IMR-90 (cell line): ENCODE results near the gene TMPRSS6. TPM values are rescaled to one million over a fixed set of nuclear protein-coding genes. Genes with fewer than 3 reads are reported as not detected.

ENCODE experiments used
- ATAC-seq: fragments of 200-7000 bp; cut with Tn5 transposase; 2 replicates; pipeline ENCODE4 v1.9.1; 2020; ENCODE audit warnings: low read depth, mild to moderate bottlenecking, moderate library complexity
- BruUV-seq: library from RNA; stranded (reverse); fragments of 400-500 nt; replicated peaks from 2 replicates; lab custom pipeline; 2021; lab: Mats Ljungman, UMichigan
- CTCF ChIA-PET: fragments of 300-600 bp; formaldehyde crosslinking; extraction: SDS; loops from one replicate; lab custom pipeline; 2021; ENCODE audit warnings: antibody characterized with exemption; lab: Yijun Ruan, JAX
- POLR2A ChIA-PET: fragments of 300-600 bp; sonication (Branson Sonifier 250); formaldehyde crosslinking; loops from one replicate; lab custom pipeline; 2022; ENCODE audit warnings: antibody characterized with exemption; ENCODE audit not compliant: unreplicated experiment; lab: Charles Lee
- DNase-seq: peaks from one replicate; pipeline ENCODE4 v3.0.0; 2013
- H2AFZ ChIP-seq: replicated peaks from 2 replicates; pipeline ENCODE3; 2013; ENCODE audit warnings: low read length, mild to moderate bottlenecking; ENCODE audit not compliant: poor library complexity
- H2AK5ac ChIP-seq: 2 replicates; pipeline ENCODE4 v1.6.1; 2013; ENCODE audit warnings: low read depth, low read length, inconsistent platforms
- H2AK9ac ChIP-seq: replicated peaks from 2 replicates; pipeline ENCODE3; 2013; ENCODE audit warnings: mild to moderate bottlenecking, low read depth, low read length, moderate library complexity; ENCODE audit not compliant: poor library complexity
- H2BK120ac ChIP-seq: 2 replicates; pipeline ENCODE4 v1.6.1; 2013; ENCODE audit warnings: low read depth, low read length, inconsistent platforms
- H2BK15ac ChIP-seq: 3 replicates; pipeline ENCODE4 v1.6.1; 2013; ENCODE audit warnings: low read depth, low read length, inconsistent platforms
- H2BK20ac ChIP-seq: 2 replicates; pipeline ENCODE4 v1.6.1; 2013; ENCODE audit warnings: low read depth, mild to moderate bottlenecking, inconsistent platforms, low read length, moderate library complexity
- H2BK5ac ChIP-seq: 2 replicates; pipeline ENCODE4 v1.6.1; 2013; ENCODE audit warnings: mild to moderate bottlenecking, low read depth, low read length, inconsistent platforms; ENCODE audit not compliant: poor library complexity, severe bottlenecking
- H3K14ac ChIP-seq: replicated peaks from 2 replicates; pipeline ENCODE4 v1.6.1; 2013; ENCODE audit warnings: low read depth, low read length, inconsistent platforms
- H3K18ac ChIP-seq: 2 replicates; pipeline ENCODE4 v1.6.1; 2013; ENCODE audit warnings: low read depth, low read length, control low read depth
- H3K23ac ChIP-seq: 2 replicates; pipeline ENCODE4 v1.6.1; 2013; ENCODE audit warnings: low read depth, low read length, inconsistent platforms
- H3K27ac ChIP-seq: 2 replicates; pipeline ENCODE4 v1.5.1; 2013; ENCODE audit warnings: mild to moderate bottlenecking, control low read depth, low read length; ENCODE audit not compliant: insufficient read depth
- H3K27me3 ChIP-seq: 2 replicates; pipeline ENCODE4 v1.6.1; 2013; ENCODE audit warnings: low read length; ENCODE audit not compliant: control insufficient read depth, insufficient read depth
- H3K36me3 ChIP-seq: 2 replicates; pipeline ENCODE4 v1.6.1; 2013; ENCODE audit warnings: low read length, mixed read lengths; ENCODE audit not compliant: control insufficient read depth, insufficient read depth
- H3K4ac ChIP-seq: 2 replicates; pipeline ENCODE4 v1.6.1; 2013; ENCODE audit warnings: low read depth, low read length, inconsistent platforms
- H3K4me1 ChIP-seq: 2 replicates; pipeline ENCODE4 v1.6.1; 2013; ENCODE audit warnings: low read length, mixed read lengths; ENCODE audit not compliant: control insufficient read depth, insufficient read depth
- H3K4me2 ChIP-seq: 2 replicates; pipeline ENCODE4 v1.6.1; 2013; ENCODE audit warnings: low read depth, mild to moderate bottlenecking, control low read depth, low read length, moderate library complexity
- H3K4me3 ChIP-seq: 2 replicates; pipeline ENCODE4 v1.5.1; 2013; ENCODE audit warnings: low read depth, mild to moderate bottlenecking, control low read depth, low read length, moderate library complexity; ENCODE audit not compliant: insufficient read depth
- H3K56ac ChIP-seq: 2 replicates; pipeline ENCODE4 v1.6.1; 2013; ENCODE audit warnings: low read length, inconsistent platforms; ENCODE audit not compliant: insufficient read depth; ENCODE audit errors: extremely low read depth
- H3K79me1 ChIP-seq, 2 experiments: 2 replicates each; pipeline ENCODE4 v1.6.1; 2013; ENCODE audit warnings: low read length in 2 of 2, inconsistent platforms in 1 of 2, low read depth in 1 of 2
- H3K9ac ChIP-seq: 2 replicates; pipeline ENCODE4 v1.6.1; 2013; ENCODE audit warnings: low read depth, low read length, control low read depth
- H3K9me1 ChIP-seq: 2 replicates; pipeline ENCODE4 v1.6.1; 2013; ENCODE audit warnings: low read length, inconsistent platforms; ENCODE audit not compliant: insufficient read depth
- H3K9me3 ChIP-seq: 2 replicates; pipeline ENCODE4 v1.6.1; 2013; ENCODE audit warnings: low read length; ENCODE audit not compliant: control insufficient read depth, insufficient read depth
- H4K20me1 ChIP-seq: 2 replicates; pipeline ENCODE4 v1.6.1; 2013; ENCODE audit warnings: low read length, inconsistent platforms; ENCODE audit not compliant: insufficient read depth
- H4K5ac ChIP-seq: 2 replicates; pipeline ENCODE4 v1.6.1; 2013; ENCODE audit warnings: mild to moderate bottlenecking, low read depth, low read length, control low read depth
- H4K8ac ChIP-seq, 2 experiments: 2 replicates each; pipeline ENCODE4 v1.6.1; 2013; ENCODE audit warnings: low read depth in 2 of 2, low read length in 2 of 2, control low read depth in 1 of 2, inconsistent platforms in 1 of 2
- H4K91ac ChIP-seq: 2 replicates; pipeline ENCODE4 v1.6.1; 2013; ENCODE audit warnings: low read depth, low read length, inconsistent platforms; ENCODE audit not compliant: insufficient read depth
- BHLHE40 ChIP-seq: fragments of 150-350 bp; IDR thresholded peaks from 2 replicates; pipeline ENCODE4 v1.6.1; 2016; ENCODE audit warnings: mild to moderate bottlenecking, low read depth, low read length
- CEBPB ChIP-seq: IDR thresholded peaks from 2 replicates; pipeline ENCODE4 v1.6.1; 2012; ENCODE audit warnings: low read depth, low read length, improper control_type of control experiment
- CHD1 ChIP-seq: IDR thresholded peaks from 2 replicates; pipeline ENCODE4 v1.6.1; 2012; ENCODE audit warnings: low read depth, low read length, improper control_type of control experiment
- FOS ChIP-seq: fragments of 150-350 bp; IDR thresholded peaks from 2 replicates; pipeline ENCODE4 v1.6.1; 2016; ENCODE audit warnings: low read depth, low read length
- MAFK ChIP-seq: IDR thresholded peaks from 2 replicates; pipeline ENCODE4 v1.6.1; 2012; ENCODE audit warnings: low read depth, low read length, improper control_type of control experiment
- MAZ ChIP-seq: IDR thresholded peaks from 2 replicates; pipeline ENCODE4 v1.6.1; 2012; ENCODE audit warnings: low read depth, mild to moderate bottlenecking, low read length, improper control_type of control experiment, moderate library complexity, borderline replicate concordance
- MXI1 ChIP-seq: IDR thresholded peaks from 2 replicates; pipeline ENCODE4 v1.6.1; 2012; ENCODE audit warnings: low read depth, mild to moderate bottlenecking, low read length, moderate library complexity, borderline replicate concordance
- NFE2L2 ChIP-seq: fragments of 150-350 bp; IDR thresholded peaks from 2 replicates; pipeline ENCODE4 v1.6.1; 2016; ENCODE audit warnings: low read depth, mild to moderate bottlenecking, low read length
- POLR2A ChIP-seq: IDR thresholded peaks from 2 replicates; pipeline ENCODE4 v1.6.1; 2012; ENCODE audit warnings: mild to moderate bottlenecking, low read depth, low read length
- RAD21 ChIP-seq: IDR thresholded peaks from 2 replicates; pipeline ENCODE4 v1.6.1; 2012; ENCODE audit warnings: low read length, improper control_type of control experiment
- RCOR1 ChIP-seq: IDR thresholded peaks from 2 replicates; pipeline ENCODE4 v1.6.1; 2012; ENCODE audit warnings: mild to moderate bottlenecking, low read length, improper control_type of control experiment; ENCODE audit not compliant: insufficient replicate concordance
- RFX5 ChIP-seq: IDR thresholded peaks from 2 replicates; pipeline ENCODE4 v1.8.0; 2012; ENCODE audit warnings: low read depth, mild to moderate bottlenecking, low read length, moderate library complexity
- SMC3 ChIP-seq: fragments of 150-350 bp; IDR thresholded peaks from 2 replicates; pipeline ENCODE4 v1.6.1; 2016; ENCODE audit warnings: low read depth, mild to moderate bottlenecking, antibody characterized with exemption, low read length, moderate library complexity
- WGBS, 2 experiments: methylation state at CpG; one replicate each; pipeline versions ENCODE4 v1.1.5 to v1.1.7; 2013; ENCODE audit warnings: missing lambda C conversion rate in 2 of 2; ENCODE audit not compliant: insufficient read length in 1 of 2; ENCODE audit errors: extremely low coverage in 2 of 2; 5-methylcytosine and 5-hydroxymethylcytosine counted together
- dilution Hi-C: fragments of 300-500 bp; cut with HindIII; formaldehyde crosslinking; loops from one replicate; pipeline ENCODE4 v1.14.3; 2018; ENCODE audit warnings: low sequenced_read_pairs; ENCODE audit not compliant: unreplicated experiment
- in situ Hi-C: fragments of 300-500 bp; cut with MboI; formaldehyde crosslinking; loops from 3 replicates; pipeline ENCODE4 v1.14.3; 2019; ENCODE audit warnings: low sequenced_read_pairs, inconsistent platforms, mixed read lengths
- intact Hi-C: fragments of 100-400 bp; cut with micrococcal nuclease; formaldehyde crosslinking; loops from 2 replicates; pipeline ENCODE4 v1.10.0; 2022
- polyA plus RNA-seq, 3 experiments: library from polyadenylated mRNA; depleted of rRNA; stranded (reverse); fragments of >200 nt; gene quantifications; 2 replicates each; pipeline ENCODE4 v1.2.3, GENCODE V29; 2012; ENCODE audit warnings: low replicate concordance in 1 of 3
- total RNA-seq: library from RNA; depleted of rRNA; stranded (reverse); fragments of >200 nt; gene quantifications from 2 replicates; pipeline ENCODE4 v1.2.3, GENCODE V29; 2012
- TF ChIP-seq, protein P1 (sequence below): conservative IDR thresholded peaks from 2 replicates; pipeline ENCODE4 v1.5.1; 2012; ENCODE audit warnings: mild to moderate bottlenecking, low read depth, low read length, improper control_type of control experiment
- TF ChIP-seq, protein P2 (sequence below): fragments of 150-350 bp; IDR thresholded peaks from 2 replicates; pipeline ENCODE4 v1.6.1; 2016; ENCODE audit warnings: low read depth, mild to moderate bottlenecking, low read length, moderate library complexity, borderline replicate concordance
- TF ChIP-seq, protein P3 (sequence below): fragments of 150-350 bp; IDR thresholded peaks from 2 replicates; pipeline ENCODE4 v1.6.1; 2017; ENCODE audit warnings: mild to moderate bottlenecking, antibody characterized with exemption, low read length, low read depth

TMPRSS6 gene
- total and polyA plus RNA-seq, 2 of the 4 experiments (the other 2 are of a cell fraction): not detected

DNA sequence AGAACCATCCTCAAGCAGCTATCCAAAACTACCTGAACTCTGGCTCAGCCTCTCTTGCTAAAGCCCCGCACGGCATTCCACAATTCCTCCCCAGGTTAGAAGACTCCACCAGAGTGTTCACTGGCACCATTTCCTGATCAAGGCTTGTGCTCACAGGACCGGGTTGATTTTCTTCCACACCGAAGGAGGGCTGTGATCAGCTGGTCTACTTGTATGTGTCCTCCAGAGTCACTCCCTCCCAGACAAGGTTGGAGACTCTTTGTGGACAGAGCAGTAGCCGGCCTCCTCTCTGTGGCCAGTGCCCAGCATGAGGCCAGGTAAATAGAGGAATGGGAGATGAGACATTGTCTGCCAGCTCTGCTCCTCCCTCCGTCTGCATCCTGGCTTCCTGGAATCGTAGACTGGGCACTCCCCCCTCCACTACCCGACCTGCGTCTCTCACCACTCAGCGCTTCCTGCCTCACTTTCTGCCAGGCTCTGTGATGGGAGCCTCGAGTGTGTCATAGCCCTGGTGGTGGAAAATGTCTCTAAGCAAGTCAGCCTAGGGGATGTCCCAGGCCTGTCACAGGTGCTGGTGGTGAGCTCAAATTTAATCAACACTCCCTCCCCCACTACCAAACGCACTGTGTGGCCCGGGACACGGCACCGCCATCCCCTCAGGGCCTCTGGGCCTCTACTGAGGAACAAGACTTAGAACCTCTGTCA, 12.5 kb upstream of the TMPRSS6 start:
- Histone ChIP-seq H4K20me1 (no peaks in the 10 kb centered on the region), H3K56ac (no peak overlapping the region), H3K23ac (no peak overlapping the region), H4K5ac (no peak overlapping the region), H3K36me3 (no peaks in the 10 kb centered on the region), H2BK15ac (no peak overlapping the region), H3K27me3 (peaks cover 54% of the 10 kb centered on the region), H3K14ac (no peak overlapping the region), H3K4me3 (no peak overlapping the region), H3K27ac (no peak overlapping the region), H3K9me3 (no peaks in the 10 kb centered on the region), H3K4me2 (no peak overlapping the region; the same call in 1 of the 2 replicates), H3K4ac (no peak overlapping the region), H3K9ac (no peak overlapping the region), H3K18ac (no peak overlapping the region), H2BK5ac (no peak overlapping the region), H2BK20ac (no peak overlapping the region), H3K4me1 (peaks cover 3% of the 10 kb centered on the region; the same call in 1 of the 2 replicates), H3K79me1 (no peaks in the 10 kb centered on the region), H2BK120ac (no peak overlapping the region), H4K8ac (no peak overlapping the region), H4K91ac (no peak overlapping the region), H3K9me1 (no peaks in the 10 kb centered on the region), H2AK5ac (no peak overlapping the region), H2AFZ (no peak overlapping the region), H2AK9ac (no peak overlapping the region)
- no TSS peak for BruUV-seq
- no peak for ATAC-seq
- no CpG with 5 or more reads among the region's 15 CpGs for WGBS, 2 experiments
- intact Hi-C loops (no loop called here), dilution Hi-C loops (no loop called here), in situ Hi-C loops (no loop called here)
- peak; percentile 37 for DNase-seq
- CTCF ChIA-PET: no interaction called here
- TF ChIP-seq FOS (no peak), MAFK (no peak), RFX5 (no peak), BHLHE40 (no peak), POLR2A (no peak), SMC3 (no peak), RCOR1 (no peak), MAZ (no peak), RAD21 (no peak), NFE2L2 (no peak), CEBPB (no peak), CHD1 (no peak), MXI1 (no peak)
- TF ChIP-seq, protein P1, sequence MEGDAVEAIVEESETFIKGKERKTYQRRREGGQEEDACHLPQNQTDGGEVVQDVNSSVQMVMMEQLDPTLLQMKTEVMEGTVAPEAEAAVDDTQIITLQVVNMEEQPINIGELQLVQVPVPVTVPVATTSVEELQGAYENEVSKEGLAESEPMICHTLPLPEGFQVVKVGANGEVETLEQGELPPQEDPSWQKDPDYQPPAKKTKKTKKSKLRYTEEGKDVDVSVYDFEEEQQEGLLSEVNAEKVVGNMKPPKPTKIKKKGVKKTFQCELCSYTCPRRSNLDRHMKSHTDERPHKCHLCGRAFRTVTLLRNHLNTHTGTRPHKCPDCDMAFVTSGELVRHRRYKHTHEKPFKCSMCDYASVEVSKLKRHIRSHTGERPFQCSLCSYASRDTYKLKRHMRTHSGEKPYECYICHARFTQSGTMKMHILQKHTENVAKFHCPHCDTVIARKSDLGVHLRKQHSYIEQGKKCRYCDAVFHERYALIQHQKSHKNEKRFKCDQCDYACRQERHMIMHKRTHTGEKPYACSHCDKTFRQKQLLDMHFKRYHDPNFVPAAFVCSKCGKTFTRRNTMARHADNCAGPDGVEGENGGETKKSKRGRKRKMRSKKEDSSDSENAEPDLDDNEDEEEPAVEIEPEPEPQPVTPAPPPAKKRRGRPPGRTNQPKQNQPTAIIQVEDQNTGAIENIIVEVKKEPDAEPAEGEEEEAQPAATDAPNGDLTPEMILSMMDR: no peak
- TF ChIP-seq, protein P2, sequence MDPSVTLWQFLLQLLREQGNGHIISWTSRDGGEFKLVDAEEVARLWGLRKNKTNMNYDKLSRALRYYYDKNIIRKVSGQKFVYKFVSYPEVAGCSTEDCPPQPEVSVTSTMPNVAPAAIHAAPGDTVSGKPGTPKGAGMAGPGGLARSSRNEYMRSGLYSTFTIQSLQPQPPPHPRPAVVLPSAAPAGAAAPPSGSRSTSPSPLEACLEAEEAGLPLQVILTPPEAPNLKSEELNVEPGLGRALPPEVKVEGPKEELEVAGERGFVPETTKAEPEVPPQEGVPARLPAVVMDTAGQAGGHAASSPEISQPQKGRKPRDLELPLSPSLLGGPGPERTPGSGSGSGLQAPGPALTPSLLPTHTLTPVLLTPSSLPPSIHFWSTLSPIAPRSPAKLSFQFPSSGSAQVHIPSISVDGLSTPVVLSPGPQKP: no peak
- TF ChIP-seq, protein P3, sequence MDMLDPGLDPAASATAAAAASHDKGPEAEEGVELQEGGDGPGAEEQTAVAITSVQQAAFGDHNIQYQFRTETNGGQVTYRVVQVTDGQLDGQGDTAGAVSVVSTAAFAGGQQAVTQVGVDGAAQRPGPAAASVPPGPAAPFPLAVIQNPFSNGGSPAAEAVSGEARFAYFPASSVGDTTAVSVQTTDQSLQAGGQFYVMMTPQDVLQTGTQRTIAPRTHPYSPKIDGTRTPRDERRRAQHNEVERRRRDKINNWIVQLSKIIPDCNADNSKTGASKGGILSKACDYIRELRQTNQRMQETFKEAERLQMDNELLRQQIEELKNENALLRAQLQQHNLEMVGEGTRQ: no peak
- POLR2A ChIA-PET: no interaction called here
